GM12872 (cell line): ENCODE measurements around the gene ABCC6.

Source experiments
- CTCF ChIP-seq: IDR thresholded peaks from 3 replicates; pipeline ENCODE4 v1.5.1; 2011; ENCODE audit warnings: low read depth, mild to moderate bottlenecking, low read length, moderate library complexity; ENCODE audit not compliant: insufficient read depth

Gene ABCC6

GRCh38 chr16:16150878-16151152, 72.5 kb downstream of the ABCC6 start:
- no peak for TF ChIP-seq CTCF

- TF ChIP-seq CTCF: no peak
Measured at GRCh38 chr16:16150117-16150877, 73.0 kb downstream of the ABCC6 start.

- TF ChIP-seq CTCF: no peak
Measured at GRCh38 chr16:16149710-16150116, 73.6 kb downstream of the ABCC6 start.

- no peak for TF ChIP-seq CTCF
Measured at GRCh38 chr16:16148755-16149154, 74.5 kb downstream of the ABCC6 start.

GRCh38 chr16:16147316-16147999, 75.8 kb downstream of the ABCC6 start:
- no peak for TF ChIP-seq CTCF

- TF ChIP-seq CTCF: no peak
Measured at GRCh38 chr16:16146380-16147315, 76.6 kb downstream of the ABCC6 start.

GRCh38 chr16:16145286-16145685, 78.0 kb downstream of the ABCC6 start:
- TF ChIP-seq CTCF: no peak
